NCI-H1694 treated with DMSO at 0.1 percent for 48 hours (cell line): ENCODE results near the gene SGCA.

Experiments used
- DNase-seq: peaks from one replicate; lab custom pipeline; 2025; lab: John Stamatoyannopoulos, UW

The SGCA gene

DNA sequence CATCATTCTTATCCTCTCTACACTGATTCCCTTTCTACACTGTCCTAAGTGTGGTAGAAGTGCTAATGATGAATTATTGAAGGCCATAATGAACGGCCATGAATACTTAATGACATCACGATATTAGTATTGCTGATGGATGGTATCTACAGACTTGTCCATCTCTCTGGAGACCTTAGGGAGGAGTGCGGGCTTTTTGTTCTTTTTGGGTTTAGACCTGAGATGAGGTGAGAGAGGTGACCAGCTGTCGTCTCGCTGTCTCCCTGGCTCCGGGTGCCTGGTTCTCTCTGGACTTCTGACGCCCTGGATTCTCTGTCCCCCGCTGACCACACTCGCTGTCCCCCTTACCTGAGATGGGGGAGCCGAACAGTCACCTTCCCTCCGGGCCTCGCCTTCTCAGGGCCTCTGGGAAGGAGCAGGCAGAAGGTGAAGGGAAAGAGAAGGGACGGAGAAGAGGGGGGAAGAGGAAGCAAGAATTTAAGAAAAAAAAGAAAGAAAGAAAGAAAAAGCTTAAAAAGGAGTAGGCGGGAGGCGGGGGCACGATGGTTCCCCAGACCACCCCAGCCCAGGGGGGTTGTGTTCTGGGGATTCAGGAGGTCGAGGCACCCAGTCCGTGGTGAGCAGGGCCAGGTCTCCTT is 17.1 kb downstream of the SGCA start:
- no peak for DNase-seq

GRCh38 chr17:50183421-50183994 is 17.7 kb downstream of the SGCA start:
- DNase-seq = no peak

GRCh38 chr17:50184064-50184463 is 18.3 kb downstream of the SGCA start:
- no peak for DNase-seq

DNA sequence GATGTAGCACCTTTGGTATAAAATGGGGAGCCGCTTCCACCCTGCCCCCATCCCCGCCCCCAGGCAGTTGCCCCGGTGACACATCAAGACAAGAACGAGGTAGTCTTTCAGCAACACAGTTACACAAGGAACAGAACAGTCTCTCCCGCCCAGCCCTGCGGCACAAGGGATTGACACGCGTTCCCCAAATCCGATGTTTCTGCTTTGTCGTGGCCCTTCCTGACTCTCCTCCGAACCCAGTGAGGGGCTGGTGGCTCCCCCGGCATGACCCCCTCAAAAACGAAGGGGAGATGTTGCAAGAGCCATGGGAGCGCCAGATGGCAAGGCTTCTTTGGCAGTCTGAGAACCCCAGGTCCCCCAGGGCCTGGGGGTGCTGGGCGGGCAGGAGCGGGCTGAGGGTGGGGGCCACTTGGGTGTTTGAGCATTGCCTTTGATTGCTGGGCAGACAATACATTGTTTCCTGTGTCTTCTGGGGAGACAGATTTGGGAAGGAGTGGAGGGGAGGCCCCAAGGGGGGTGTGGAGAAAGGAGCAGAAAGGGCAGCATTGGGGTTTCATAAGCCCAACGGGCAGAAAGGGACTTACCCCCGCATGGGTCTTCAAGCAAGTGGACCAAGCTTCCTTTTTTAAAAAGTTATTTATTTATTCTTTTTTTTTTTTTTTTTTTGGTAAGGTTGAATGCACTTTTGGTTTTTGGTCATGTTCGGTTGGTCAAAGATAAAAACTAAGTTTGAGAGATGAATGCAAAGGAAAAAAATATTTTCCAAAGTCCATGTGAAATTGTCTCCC is 19.0 kb downstream of the SGCA start:
- DNase-seq = no peak

DNA sequence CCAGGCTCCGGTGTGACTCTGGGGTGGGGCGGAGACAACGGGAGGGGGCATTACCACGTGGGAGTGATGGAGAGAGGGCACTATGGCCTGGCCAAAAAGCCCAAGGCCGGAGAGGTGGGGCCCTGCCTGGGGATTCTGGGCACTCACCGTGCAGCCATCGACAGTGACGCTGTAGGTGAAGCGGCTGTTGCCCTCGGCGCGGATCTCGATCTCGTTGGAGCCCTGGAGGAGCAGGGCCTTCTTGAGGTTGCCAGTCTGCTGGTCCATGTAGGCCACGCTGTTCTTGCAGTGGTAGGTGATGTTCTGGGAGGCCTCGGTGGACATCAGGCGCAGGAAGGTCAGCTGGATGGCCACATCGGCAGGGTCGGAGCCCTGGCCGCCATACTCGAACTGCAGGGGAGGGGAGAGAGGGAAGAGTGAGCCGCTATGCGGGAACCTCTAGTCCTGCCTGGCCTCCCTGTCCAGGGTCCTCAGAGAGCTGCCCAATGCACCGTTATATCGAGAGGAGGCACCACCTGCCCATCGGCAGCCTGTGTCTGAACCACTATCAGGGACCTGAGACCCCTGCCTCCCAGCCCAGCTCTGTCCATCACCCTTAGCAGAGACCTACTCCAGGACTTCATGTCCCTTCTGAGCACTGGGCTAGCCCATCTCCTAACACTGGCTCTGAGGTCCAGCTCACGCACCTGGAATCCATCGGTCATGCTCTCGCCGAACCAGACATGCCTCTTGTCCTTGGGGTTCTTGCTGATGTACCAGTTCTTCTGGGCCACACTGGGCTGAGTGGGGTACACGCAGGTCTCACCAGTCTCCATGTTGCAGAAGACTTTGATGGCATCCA is 20.0 kb downstream of the SGCA start:
- DNase-seq = no peak

GRCh38 chr17:50186661-50187393 is 21.0 kb downstream of the SGCA start:
- no peak for DNase-seq

GRCh38 chr17:50187394-50187725 is 21.6 kb downstream of the SGCA start:
- no peak for DNase-seq

DNA sequence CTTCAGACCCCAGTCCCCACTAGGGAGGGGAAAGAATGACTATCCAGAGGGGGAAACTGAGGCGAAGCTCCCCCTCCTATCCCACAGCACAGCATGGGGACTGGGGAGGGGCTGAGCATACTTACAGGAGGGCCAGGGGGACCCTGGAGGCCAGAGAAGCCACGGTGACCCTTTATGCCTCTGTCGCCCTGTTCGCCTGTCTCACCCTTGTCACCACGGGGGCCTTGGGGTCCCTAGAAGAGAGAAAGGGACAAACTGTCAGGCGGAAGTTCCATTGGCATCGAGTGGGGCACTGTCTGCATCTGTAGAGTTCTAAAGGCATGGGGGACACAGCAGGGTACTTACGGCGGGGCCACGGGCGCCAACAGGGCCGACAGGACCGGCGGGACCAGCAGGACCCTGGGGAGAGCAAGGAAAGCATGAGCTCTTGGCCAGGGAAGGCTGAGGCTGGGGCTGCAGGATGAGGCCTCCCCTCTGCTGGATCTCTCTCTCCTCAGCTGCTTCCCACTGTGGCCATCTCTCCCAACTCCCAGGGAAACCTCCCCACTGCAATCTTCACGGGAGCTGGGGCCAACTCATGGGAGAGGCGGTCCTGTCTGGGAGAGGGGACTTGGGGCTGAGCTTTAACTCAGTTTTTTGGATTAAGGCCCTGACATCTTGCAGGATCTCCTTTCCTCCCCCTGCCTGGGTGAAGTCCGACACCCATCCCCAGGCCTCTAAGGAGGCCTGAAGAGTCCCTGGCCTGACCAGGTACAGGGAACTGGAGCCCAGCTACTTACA is 22.1 kb downstream of the SGCA start:
- no peak for DNase-seq

DNA sequence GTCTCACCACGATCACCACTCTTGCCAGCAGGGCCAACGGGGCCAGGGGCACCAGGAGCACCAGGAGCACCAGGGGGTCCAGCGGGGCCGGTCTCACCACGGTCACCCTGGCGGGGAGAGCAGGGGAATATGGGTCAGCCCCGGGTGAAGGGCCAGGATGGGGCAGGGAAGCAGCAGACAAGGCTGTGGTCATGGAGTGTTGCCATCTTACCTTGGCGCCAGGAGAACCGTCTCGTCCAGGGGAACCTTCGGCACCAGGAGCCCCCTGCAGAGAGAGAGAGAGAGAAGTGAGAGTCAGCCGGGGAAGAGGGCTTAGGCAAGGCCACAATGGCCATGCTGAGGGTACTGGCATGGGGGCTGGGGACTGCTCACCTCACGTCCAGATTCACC is 22.7 kb downstream of the SGCA start:
- DNase-seq = no peak

- DNase-seq = no peak
Observed at GRCh38 chr17:50188921-50189549, 23.2 kb downstream of the SGCA start.

DNA sequence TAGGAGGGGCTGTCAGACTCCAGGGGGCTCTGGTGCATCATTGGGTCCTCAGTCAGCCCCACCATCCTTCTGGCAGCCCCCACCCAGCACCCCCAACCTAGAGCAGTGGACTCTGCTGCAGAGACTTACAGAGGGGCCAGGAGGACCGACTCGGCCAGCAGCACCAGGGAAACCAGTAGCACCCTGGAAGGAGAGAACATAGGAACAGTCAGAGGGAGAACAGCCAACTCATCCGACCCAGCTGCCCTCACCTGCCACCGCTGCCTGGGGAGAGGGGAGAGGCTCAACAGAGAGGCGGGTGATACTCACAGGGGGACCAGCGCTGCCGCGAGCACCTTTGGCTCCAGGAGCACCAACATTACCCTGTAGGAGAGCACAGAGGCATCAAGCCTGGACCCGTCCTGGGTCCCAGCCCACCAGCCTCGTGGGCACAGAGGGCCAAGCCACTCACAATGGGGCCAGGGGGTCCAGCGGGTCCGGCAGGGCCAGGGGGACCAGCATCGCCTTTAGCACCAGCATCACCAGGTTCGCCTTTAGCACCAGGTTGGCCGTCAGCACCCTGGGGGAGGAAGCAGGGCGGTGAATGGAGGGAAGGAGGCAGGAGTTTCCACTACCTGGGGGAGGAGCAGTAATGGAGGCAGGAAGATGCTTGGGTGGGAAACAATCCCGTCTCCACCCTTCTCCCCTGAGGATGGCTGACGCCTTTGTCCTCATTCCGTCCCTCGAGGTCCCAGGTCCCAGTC is 23.9 kb downstream of the SGCA start:
- DNase-seq = no peak

DNA sequence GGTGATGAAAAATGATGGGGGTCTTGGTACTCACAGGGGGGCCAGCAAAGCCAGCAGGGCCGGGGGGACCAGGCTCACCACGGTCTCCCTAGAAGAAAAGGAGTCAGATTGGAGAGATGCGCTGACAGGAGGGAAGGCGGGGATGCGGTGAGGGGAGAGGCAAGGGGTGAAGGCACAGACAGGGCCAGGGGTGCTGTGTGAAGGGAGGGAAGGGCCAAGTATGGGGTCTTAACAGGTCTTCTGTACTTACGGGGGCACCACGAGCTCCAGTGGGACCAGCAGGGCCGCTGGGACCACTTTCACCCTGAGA is 24.4 kb downstream of the SGCA start:
- no peak for DNase-seq

GRCh38 chr17:50190603-50191358 is 25.0 kb downstream of the SGCA start:
- no peak for DNase-seq

- DNase-seq = no peak
Observed at GRCh38 chr17:50191359-50192143, 25.7 kb downstream of the SGCA start.

DNA sequence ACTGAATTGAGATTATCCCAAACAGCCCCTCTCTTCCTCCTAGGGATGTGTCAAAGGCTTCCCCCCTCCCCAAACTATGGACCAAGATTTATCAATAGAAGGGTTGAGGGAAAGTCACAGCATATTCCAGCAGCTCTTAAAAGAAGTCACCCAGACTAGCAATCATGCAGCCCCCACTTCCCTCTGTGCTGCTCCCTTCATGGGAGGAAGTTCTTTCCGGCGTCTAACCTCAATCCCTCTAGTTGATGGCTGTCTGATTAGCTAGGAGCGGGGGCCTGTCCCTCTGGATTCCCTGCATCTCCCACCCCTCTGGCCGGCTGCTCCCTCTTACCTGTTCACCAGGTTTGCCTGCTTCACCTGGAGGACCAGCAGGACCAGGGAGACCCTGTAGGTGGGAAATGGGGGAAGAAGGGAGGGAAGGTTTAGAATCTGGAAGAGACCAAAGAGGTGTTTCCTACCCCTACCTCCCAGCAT is 26.4 kb downstream of the SGCA start:
- no peak for DNase-seq

DNA sequence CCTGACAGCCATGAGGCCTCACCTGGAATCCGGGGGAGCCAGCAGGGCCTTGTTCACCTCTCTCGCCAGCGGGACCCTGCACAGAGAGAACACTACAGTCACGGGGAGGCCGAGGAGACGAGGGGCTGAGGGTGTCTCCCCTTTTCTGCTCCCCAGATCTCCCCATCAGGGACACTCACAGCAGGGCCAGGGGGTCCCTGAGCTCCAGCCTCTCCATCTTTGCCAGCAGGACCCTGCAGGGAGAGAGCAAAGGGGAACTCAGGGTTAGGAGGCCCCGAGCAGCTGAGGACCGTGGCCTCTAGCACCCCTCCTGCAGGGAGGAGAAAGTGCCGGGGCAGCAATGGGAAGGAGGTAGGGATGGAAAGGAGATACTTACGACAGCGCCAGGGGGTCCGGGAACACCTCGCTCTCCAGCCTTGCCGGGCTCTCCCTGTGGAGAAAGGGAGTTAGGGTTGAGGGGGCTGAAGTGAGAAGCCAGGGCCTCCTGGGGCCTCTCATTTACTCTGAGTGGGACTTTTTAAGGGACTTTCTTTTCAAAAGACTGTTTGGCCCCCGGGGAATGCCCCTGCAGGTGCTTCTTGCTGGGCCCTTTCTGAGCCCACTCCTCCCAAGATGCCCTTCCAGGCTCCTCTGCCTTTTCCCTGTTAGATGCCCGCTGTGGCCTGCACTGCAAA is 26.9 kb downstream of the SGCA start:
- no peak for DNase-seq

GRCh38 chr17:50194140-50194933 is 28.5 kb downstream of the SGCA start:
- no peak for DNase-seq
